Measurements from ENCODE around the gene SDR42E1.

SDR42E1 gene

DNA sequence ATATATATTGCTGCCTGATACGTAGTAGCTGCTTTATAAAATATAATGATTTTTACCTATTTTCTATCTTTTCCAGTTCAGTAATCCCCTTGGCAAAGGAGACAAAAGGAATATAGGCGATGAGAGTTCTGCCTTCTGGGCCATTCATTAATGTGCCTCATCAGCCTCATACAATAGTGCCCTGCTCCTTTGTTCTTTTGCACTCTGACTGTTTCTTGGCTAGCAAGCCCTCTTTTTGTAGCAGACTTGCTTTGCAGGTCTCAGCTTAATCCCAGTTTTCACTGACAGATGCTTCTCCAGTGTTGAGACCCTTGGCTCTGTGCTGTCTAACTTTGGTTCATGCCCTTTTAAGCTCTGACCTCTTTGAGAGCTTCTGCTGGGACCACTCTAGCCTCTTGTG lies 34.2 kb upstream of the SDR42E1 start:
- H3K4me3 ChIP-seq (ENCODE audit: low read length): no peak overlapping the region
- no peak for TF ChIP-seq ZNF274 (IDR thresholded peaks at IDR 0.05; ENCODE audit: low read depth, low read length)

DNA sequence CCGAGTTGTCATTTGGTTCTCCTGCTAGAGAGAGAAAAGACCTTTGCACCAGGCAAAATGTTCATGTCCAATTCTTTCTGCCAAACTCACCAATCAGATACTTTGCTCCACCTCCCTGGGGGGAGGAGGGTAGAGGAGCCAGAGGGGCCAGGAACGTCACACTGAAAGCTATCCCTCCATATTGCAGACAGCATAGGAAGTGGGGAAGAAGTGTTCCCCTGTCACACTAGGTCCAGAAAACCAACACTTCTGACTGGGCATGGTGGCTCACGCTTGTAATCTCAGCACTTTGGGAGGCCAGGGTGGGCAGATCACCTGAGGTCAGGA lies 33.3 kb upstream of the SDR42E1 start:
- TF ChIP-seq ZNF274 (IDR thresholded peaks at IDR 0.05; ENCODE audit: low read depth, low read length): no peak
- H3K4me3 ChIP-seq (ENCODE audit: low read length): no peak overlapping the region

DNA sequence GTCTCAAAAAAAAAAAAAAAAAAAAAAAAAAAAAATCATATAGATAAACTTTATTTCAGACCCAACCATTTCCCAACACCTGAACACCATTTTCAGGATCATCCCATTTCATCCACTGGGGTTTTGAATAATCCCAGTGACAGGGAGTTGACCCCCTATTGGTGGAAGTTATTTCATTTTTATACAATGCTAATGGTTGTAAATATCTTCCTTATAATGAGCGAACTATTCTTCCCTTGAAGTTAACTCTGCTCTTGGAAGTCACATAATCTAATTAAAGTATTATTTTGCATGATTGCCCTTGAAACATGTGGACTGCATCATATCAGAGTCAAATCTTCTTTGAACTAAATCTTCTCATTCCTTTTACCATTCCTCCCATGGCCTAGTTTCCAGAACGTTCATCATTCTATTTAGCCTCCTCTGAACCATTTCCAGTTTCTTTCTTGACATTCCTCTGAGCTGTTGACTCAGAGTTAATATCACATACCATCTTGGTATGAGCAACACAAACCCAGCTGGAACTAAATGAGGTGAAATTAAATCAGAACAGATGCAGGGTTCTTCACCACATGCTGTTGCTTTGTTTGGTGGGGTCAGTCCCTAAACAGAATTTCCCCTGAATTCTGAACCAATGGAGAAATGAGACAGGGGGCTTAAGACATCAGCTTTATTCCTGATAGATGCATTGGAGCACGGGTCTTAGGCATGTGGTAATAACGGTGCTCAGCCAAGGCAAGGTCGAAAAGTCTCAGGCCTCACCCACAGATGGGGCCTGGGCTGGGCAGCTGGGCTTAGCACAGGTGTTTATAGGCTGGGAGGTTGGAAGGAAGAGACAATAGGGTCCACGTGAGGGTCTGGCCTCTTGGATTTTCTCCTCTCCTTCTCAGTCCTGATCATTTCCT lies 32.7 kb upstream of the SDR42E1 start:
- H3K4me3 ChIP-seq (ENCODE audit: low read length): no peak overlapping the region
- TF ChIP-seq ZNF274 (IDR thresholded peaks at IDR 0.05; ENCODE audit: low read depth, low read length): no peak

DNA sequence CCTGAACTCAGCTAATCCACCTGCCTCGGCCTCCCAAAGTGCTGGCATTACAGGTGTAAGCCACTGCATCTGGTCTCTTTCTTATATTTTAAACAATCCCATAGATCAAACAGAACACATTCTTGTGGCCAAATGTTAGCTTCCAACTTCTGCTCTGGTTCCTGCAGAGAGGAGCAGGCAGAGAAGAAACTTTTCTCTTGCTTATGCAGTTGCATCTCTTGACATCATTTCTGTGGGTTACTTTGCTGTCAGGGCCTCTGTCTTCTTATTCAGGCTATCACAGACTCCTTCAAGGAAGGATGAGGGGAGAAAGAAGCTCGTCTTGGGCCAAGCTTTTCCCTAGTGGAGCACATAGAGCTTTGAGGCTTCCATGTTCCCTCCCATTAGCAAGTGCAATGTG lies 31.6 kb upstream of the SDR42E1 start:
- TF ChIP-seq ZNF274 (IDR thresholded peaks at IDR 0.05; ENCODE audit: low read depth, low read length): no peak
- no peak overlapping the region for H3K4me3 ChIP-seq (ENCODE audit: low read length)

DNA sequence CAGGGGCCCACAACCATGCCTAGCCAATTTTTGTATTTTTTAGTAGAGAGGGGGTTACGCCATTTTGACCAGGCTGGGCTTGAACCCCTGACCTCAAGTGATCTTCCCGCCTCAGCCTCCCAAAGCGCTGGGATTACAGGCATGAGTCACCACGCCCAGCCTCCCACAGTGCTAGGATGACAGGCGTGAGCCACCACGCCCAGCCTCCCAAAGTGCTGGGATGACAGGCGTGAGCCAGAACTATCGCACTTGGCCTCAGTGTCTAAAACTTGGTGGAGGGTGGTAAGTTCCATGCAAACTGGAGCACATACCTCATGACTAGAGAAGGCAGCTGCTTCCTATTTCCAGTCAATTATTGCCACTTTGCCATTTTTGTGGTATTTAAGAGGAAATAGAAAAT lies 30.9 kb upstream of the SDR42E1 start:
- no peak overlapping the region for H3K4me3 ChIP-seq (ENCODE audit: low read length)
- no peak for TF ChIP-seq ZNF274 (IDR thresholded peaks at IDR 0.05; ENCODE audit: low read depth, low read length)

DNA sequence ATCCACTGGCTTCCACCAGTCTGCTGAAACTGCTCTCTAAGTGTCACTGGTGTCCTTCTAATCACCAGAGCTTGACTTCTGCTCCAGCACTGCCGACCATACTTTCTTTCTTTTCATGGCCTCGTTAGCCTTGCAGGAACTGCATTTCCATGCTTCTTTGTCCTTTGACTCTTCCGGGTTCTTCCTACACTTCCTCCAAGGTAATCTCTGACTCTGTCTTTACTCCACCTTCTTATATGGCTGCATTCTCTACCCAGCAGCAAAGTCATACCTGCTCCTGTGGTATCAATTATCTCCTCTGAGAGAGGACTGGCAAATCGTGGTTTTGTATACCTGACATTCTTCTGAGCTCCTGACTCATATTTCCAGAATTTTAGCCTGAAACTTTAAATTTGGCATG lies 30.3 kb upstream of the SDR42E1 start:
- TF ChIP-seq ZNF274 (IDR thresholded peaks at IDR 0.05; ENCODE audit: low read depth, low read length): no peak
- no peak overlapping the region for H3K4me3 ChIP-seq (ENCODE audit: low read length)

DNA sequence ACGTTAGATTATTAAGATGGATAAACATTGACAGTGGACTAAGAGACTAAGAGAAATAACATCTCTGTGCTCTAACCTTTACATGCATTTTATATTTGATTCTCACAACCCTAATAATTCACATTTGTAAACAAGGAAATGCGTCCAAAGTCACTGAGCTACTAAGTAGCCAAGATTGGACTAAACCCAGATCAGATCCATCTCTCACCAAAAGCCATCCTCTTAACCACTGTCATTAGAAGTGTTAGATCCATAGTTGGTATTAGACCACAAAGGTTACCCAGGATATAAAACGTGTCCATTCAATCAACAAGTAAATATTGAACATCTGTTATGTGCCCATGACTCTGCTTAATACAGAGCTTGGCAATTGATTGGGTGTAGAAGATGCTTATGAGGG lies 29.0 kb upstream of the SDR42E1 start:
- no peak overlapping the region for H3K4me3 ChIP-seq (ENCODE audit: low read length)
- TF ChIP-seq ZNF274 (IDR thresholded peaks at IDR 0.05; ENCODE audit: low read depth, low read length): no peak

DNA sequence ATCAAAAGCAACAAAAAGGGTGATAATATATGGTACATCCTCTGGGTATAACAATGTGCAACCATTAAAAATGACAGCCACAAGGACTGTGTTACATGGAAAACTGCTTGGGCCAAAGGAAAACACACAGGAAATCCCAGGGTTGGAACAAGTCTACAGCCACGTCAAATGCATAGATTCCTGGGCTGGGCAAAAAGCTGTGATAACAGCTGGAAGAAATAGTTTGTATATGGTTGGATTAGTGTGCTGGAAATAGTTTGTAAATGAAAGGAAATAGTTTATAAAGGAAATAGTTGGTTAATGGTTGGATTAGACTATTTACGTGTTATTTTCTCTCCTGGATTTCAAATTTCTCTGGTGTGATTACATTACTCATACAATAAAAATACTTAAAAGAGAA lies 26.4 kb upstream of the SDR42E1 start:
- TF ChIP-seq ZNF274 (IDR thresholded peaks at IDR 0.05; ENCODE audit: low read depth, low read length): no peak

DNA sequence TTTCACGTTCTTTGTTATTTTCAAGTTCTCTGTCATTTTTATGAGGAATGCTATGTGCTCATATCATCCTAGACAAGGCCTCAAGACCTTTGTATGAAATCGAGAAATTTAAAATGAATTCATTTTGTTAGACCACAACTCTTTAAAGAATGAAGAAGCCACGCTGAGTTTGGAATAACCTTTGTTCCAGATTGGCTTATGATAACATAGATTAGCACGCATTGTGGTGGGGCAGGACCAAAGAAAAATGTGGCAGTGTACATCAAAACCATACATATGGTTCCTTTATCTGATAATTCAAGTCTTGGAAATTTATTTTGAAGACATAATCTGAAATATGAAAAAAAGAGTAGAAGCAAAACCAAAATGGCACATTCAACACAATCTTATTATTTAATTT lies 26.0 kb upstream of the SDR42E1 start:
- no peak overlapping the region for H3K4me3 ChIP-seq (ENCODE audit: low read length)
- no peak for TF ChIP-seq ZNF274 (IDR thresholded peaks at IDR 0.05; ENCODE audit: low read depth, low read length)

More for the DNA sequence above, 26.4 kb upstream of the SDR42E1 start:
- H3K4me3 ChIP-seq (ENCODE audit: low read length): no peak overlapping the region

DNA sequence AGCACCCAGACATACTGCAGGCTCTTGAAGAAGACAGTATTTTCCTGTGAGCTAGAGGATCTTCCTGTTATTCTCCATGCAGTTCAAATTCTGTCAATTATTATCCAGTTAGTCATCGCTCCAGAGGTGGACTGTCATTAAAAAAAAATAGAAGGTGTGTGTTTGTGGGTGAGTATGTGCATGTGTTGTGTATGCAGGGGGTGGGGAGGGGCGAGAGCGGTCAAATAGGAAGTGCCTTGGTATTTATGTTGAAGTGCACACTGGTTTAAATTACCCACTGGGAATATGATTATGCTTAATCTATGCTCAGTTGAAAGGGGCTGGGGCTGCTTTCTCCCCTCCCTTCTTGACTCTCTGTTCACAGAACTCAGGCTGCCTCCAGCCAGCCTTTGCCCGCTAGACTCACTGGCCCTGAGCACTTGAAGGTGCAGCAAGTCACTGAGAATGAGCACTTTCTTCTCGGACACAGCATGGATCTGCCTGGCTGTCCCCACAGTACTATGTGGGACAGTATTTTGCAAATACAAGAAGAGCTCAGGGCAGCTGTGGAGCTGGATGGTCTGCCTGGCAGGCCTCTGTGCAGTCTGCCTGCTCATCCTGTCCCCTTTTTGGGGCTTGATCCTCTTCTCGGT lies 23.8 kb upstream of the SDR42E1 start, which contains the start of gene HSD17B2:
Gene HSD17B2, plus strand, starts transcription at position 273 of the 632 bp plus-strand sequence. Its CDS starts 172 bp downstream, at position 445.
- no peak within 1 kb of the TSS for H3K4me3 ChIP-seq (ENCODE audit: low read length)
- TF ChIP-seq ZNF274 (IDR thresholded peaks at IDR 0.05; ENCODE audit: low read depth, low read length): no peak

DNA sequence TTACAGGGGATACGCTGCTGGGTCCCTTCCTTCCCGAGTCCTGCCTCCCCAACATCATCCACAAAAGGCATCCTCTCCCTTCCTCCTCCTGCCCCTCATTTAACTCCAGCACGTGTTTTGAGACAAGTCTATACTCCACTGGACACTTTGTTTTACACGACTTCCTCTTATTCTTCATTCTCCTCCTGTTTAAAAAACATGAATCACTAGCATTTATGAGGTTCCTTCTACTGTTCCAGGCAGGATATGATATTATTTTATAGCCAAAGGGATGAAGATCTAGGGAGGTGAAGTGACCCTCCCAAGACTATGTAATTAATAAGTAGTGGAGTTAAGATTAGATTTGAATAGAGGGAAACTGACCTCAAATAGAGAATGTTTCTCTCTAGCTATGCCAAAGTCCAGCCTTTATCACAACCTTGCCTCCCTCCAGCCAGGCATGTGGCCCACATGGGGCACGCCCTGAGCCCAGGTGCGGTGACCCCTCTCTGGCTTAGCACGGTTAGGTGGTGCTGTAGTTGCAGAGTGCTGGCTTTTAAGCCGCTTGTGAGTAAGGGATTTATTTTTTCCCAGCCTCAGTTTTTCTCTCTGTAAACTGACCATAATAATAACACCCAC lies 22.5 kb upstream of the SDR42E1 start:
- H3K4me3 ChIP-seq (ENCODE audit: low read length): no peak overlapping the region
- TF ChIP-seq ZNF274 (IDR thresholded peaks at IDR 0.05; ENCODE audit: low read depth, low read length): no peak

DNA sequence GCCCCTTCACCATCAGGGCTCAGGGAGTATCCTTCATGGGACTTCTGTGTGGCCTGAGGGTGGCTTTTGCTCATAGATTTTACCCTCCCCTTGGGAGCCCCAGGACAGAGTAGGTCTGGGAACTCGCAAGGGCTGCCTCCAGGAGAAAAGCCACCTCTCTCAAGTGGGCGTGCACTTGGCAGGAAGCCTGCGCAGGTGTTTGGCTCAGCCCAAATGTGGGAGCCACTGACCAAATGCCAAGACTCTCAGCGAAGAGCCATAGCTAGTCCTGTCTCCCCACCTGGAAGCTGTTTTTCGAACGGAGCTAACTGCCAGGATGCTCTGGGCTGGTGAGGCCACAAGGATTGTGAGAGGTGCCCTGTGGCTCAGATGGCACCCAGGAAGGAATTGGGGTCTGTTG lies 21.7 kb upstream of the SDR42E1 start:
- H3K4me3 ChIP-seq (ENCODE audit: low read length): no peak overlapping the region
- TF ChIP-seq ZNF274 (IDR thresholded peaks at IDR 0.05; ENCODE audit: low read depth, low read length): no peak

DNA sequence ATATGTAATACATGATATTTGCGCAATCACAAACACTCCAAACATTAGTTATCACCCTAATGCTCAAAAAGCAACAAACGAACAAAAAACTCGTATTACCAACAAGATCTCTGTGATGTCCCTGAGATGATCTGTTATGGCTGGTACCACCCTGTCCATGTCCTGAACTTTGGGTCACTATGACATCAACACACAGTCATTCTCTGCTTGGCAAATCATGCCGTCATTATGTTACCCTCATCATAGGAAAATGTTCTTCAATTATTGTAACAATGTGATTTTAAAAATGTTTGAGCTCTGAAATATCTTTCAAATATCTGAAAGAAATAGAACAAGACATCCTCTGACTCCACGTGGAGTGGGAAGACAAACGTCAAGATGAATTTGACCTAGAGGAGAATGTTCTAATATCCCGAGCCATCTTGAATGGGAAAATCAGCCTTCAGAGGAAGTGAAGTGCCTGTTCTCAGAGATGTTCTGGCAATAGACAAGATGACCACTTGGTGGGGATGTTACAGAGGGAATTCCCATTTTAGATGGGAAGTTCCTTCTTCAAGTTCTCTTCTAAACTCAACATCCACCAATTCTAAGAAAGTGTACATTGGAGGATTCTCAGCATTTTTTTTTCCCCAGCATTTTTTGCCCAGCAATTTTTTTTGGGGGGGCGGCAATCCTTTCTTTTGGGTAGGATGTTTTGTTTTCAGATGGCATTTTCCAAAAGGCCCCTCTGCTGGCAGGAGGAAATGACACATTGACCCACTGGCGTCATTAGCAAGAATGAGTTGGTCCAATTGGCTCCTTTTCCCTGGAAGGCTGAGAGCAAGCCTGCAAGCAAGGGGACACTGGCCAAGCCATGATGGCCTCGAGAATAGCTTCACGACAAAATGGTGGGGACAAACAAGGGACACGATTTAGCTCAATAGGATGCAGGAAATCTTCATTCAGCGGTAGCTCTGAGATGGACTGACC lies 20.1 kb upstream of the SDR42E1 start:
- H3K4me3 ChIP-seq (ENCODE audit: low read length): no peak overlapping the region
- TF ChIP-seq ZNF274 (IDR thresholded peaks at IDR 0.05; ENCODE audit: low read depth, low read length): no peak

DNA sequence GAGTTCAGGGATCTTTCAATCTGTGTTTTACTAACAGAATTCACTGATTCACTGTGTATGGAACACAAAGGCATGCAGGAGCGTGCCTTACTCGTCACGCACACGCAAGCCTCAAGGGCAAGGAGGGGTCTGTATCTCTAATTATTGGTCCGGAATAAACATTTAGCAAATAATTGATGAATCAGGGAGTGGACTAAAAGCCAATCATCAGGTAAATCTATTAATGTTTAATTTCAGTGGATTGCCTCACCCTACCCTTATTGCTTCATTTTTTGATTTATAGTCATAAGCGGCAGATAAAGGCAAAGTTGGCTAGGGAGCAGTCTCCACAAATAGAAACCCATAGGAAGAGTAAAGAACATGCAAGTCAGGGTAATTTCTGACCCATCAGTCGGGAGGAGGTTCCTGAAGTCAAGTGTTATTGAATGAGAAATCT lies 16.4 kb upstream of the SDR42E1 start:
- no peak overlapping the region for H3K4me3 ChIP-seq (ENCODE audit: low read length)
- TF ChIP-seq ZNF274 (IDR thresholded peaks at IDR 0.05; ENCODE audit: low read depth, low read length): no peak

Data from GM08714 (cell line).